Vagina (tissue), 2 donors: ENCODE results near the gene EHHADH. TPM values are rescaled to one million over a fixed set of nuclear protein-coding genes. Genes with fewer than 3 reads are reported as not detected.
A peak's percentile ranks its signal among the peaks of the same experiment; 100 is the strongest.

Experiments
- DNase-seq, 2 donors: peaks; one replicate each; pipeline ENCODE4 v3.0.0-alpha.2; 2017; ENCODE audit errors: extremely low spot score in 2 of 2
- H3K27ac ChIP-seq: fragments of 200-600 bp; sonication (generic); one replicate; pipeline ENCODE4 v1.5.1; 2019
- H3K27me3 ChIP-seq: fragments of 200-600 bp; sonication (generic); one replicate; pipeline ENCODE4 v1.5.1; 2019
- H3K36me3 ChIP-seq, 2 donors: fragments of 200-600 bp; sonication (generic); one replicate each; pipeline ENCODE4 v1.5.1; 2017 to 2019
- H3K4me1 ChIP-seq: fragments of 200-600 bp; sonication (generic); one replicate; pipeline ENCODE4 v1.5.1; 2019
- H3K4me3 ChIP-seq, 2 donors: fragments of 200-600 bp; sonication (generic); 1 replicate in 1 of 2; 2 replicates in 1 of 2; pipeline ENCODE4 v1.5.1; 2016 to 2019
- H3K9me3 ChIP-seq: fragments of 200-600 bp; sonication (generic); one replicate; pipeline ENCODE4 v1.5.1; 2019
- POLR2A ChIP-seq, 2 donors: fragments of 450-650 bp; IDR thresholded peaks; one replicate each; pipeline ENCODE4 v1.6.1; 2017; ENCODE audit warnings: antibody characterized with exemption in 2 of 2, mild to moderate bottlenecking in 2 of 2, moderate library complexity in 2 of 2
- POLR2AphosphoS5 ChIP-seq, 2 donors: sonication (generic); formaldehyde crosslinking; IDR thresholded peaks; one replicate each; pipeline ENCODE4 v1.9.0; 2017; ENCODE audit warnings: antibody characterized with exemption in 2 of 2, mild to moderate bottlenecking in 2 of 2, low read depth in 1 of 2; ENCODE audit not compliant: insufficient read depth in 1 of 2
- intact Hi-C: fragments of 100-400 bp; cut with DNase I; formaldehyde crosslinking; loops from one replicate; pipeline ENCODE4 v1.15.1; 2023
- total RNA-seq: library from RNA; depleted of rRNA; stranded (reverse); fragments of >200 nt; gene quantifications from one replicate; pipeline ENCODE4 v1.2.3, GENCODE V29; 2016
- TF ChIP-seq, protein P1 (sequence below), 3 experiments: fragments of 450-650 bp in 2 of 3; fragments of 200-600 bp in 1 of 3; sonication (generic) in 1 of 3; IDR thresholded peaks; one replicate each; pipeline ENCODE4 v1.5.1; 2017 to 2019; ENCODE audit warnings: antibody characterized with exemption in 3 of 3, mild to moderate bottlenecking in 2 of 3, moderate library complexity in 2 of 3

EHHADH gene
- total RNA-seq, 1 donor from 2014 or later = 8.1 TPM

DNA sequence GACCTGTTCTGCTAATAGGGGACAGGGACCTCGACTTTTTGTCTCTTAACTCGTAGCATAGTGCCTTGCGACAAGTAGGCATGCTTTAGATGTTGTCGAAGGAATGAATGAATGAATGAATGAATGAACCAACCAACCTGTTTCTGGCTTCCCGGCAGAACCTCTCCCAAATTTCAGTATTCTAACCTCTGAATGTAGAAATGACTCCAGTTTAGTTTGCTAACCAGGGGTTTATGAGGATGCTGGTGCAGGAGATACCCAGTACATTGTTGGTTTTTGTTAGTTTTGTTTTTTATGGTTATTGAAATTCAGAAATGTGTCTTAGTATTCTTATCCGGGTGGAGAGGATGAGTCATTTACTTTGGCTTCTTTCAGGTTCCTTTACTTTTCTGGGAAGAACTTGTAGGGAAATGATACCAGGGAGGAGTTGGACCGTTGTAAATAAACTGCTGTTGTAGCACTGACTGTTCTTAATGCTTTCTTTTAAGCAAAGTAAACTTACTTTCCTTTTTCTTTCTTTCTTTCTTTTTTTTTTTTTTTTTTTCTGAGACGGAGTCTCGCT is 29.6 kb upstream of the EHHADH start:
- Histone ChIP-seq H3K4me1 (peaks cover 14% of the 10 kb centered on the region), H3K27me3 (no peaks in the 10 kb centered on the region), H3K27ac (peak overlapping the region; percentile 42), H3K4me3 (peak overlapping the region; percentile 58 to 75), H3K9me3 (no peaks in the 10 kb centered on the region), H3K36me3 (no peaks in the 10 kb centered on the region)
- TF ChIP-seq POLR2AphosphoS5 (IDR thresholded peaks at IDR 0.05; ENCODE audit: insufficient read depth in 1 of 2, low read depth in 1 of 2) (no peak), POLR2A (IDR thresholded peaks at IDR 0.05) (no peak)
- TF ChIP-seq, protein P1, sequence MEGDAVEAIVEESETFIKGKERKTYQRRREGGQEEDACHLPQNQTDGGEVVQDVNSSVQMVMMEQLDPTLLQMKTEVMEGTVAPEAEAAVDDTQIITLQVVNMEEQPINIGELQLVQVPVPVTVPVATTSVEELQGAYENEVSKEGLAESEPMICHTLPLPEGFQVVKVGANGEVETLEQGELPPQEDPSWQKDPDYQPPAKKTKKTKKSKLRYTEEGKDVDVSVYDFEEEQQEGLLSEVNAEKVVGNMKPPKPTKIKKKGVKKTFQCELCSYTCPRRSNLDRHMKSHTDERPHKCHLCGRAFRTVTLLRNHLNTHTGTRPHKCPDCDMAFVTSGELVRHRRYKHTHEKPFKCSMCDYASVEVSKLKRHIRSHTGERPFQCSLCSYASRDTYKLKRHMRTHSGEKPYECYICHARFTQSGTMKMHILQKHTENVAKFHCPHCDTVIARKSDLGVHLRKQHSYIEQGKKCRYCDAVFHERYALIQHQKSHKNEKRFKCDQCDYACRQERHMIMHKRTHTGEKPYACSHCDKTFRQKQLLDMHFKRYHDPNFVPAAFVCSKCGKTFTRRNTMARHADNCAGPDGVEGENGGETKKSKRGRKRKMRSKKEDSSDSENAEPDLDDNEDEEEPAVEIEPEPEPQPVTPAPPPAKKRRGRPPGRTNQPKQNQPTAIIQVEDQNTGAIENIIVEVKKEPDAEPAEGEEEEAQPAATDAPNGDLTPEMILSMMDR (IDR thresholded peaks at IDR 0.05) = no peak
- DNase-seq = no peak
- intact Hi-C loops = no loop called here

DNA sequence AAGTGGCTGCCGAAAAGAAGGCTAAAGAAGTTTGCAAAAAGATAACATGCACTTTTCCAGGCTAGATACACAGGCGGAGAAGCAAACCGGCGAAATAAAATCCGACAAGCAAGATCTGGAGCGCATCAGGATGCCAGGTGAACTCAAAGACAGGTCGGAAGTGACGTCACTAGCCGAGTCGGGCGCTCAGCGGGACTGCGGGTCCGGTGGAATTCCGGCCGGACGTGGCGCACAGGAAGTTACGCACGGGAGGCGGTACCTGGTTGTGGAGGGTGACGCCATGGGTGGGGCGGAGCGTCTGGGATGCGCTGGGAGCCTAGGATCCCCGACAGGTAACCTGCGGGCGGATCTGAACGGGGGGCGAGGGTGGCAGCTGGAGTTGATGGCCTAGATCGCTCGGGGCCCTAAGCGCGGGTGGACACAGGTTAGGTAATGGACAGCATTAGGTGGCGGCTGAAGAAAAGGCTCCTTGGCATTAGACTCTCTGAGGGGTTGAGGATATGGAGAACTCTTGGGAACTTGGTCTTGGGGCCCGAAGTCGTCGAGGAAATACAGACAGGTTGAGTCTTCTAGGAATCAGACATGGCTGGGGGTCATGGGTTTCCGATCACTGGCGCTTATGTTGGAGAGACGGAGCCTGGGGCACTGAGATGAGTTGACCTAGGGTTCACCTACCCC is 29.0 kb upstream of the EHHADH start:
- peaks cover 14% of the 10 kb centered on the region for H3K4me1 ChIP-seq
- peak; percentile 87 to 96 for TF ChIP-seq POLR2AphosphoS5 (IDR thresholded peaks at IDR 0.05; ENCODE audit: insufficient read depth in 1 of 2, low read depth in 1 of 2)
- TF ChIP-seq, protein P1 (IDR thresholded peaks at IDR 0.05) = no peak
- TF ChIP-seq POLR2A (IDR thresholded peaks at IDR 0.05) = peak in 1 of 2 donors; percentile 49
- H3K4me3 ChIP-seq = peak overlapping the region; percentile 58 to 75
- DNase-seq = peak; percentile 96 to 97
- H3K36me3 ChIP-seq = no peaks in the 10 kb centered on the region
- H3K27me3 ChIP-seq = no peaks in the 10 kb centered on the region
- H3K27ac ChIP-seq = peak overlapping the region; percentile 42
- intact Hi-C loops = no loop called here
- H3K9me3 ChIP-seq = no peaks in the 10 kb centered on the region

DNA sequence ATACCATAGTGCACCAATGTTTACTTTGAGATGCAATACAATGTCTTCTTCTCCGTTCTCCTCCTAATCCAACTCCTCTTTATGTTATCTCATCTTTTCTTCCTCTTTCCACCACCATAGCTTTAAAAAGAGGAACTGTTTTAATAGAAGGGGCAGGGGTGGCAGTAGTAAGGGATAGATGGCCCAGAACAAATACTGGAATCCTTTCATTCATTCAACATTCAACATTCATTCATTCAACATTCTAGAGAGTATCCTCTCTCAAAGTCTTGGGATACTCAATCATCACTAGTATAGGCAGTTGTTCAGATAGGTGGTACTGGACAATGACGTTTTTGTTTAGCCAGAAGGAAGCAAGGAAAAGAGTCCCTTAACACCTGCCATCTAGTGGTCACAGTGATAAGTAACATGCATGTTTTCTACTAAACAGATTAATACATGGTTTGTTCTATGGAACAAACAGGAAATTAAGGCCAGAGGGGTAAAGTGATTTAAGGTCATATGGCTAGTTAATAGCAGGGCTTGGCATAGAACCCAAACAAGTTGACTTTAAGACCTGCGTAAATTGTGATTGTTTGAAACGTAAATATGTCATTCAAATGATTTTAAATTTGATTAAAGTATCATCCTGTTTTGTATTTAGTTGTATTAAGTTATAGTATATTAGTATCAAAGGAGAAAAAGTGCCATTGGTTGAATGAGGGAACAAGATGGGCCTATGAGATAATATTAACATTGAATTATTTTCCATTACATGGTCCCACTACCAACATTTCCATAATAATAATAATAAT is 26.9 kb upstream of the EHHADH start:
- H3K27me3 ChIP-seq = peaks cover 4% of the 10 kb centered on the region
- no peak for TF ChIP-seq POLR2AphosphoS5 (IDR thresholded peaks at IDR 0.05; ENCODE audit: insufficient read depth in 1 of 2, low read depth in 1 of 2)
- TF ChIP-seq, protein P1 (IDR thresholded peaks at IDR 0.05) = no peak
- TF ChIP-seq POLR2A (IDR thresholded peaks at IDR 0.05) = no peak
- H3K4me3 ChIP-seq = no peak overlapping the region
- H3K36me3 ChIP-seq = no peaks in the 10 kb centered on the region
- intact Hi-C loops = no loop called here
- no peak overlapping the region for H3K27ac ChIP-seq
- DNase-seq = no peak
- H3K9me3 ChIP-seq = no peaks in the 10 kb centered on the region
- H3K4me1 ChIP-seq = peaks cover 14% of the 10 kb centered on the region

DNA sequence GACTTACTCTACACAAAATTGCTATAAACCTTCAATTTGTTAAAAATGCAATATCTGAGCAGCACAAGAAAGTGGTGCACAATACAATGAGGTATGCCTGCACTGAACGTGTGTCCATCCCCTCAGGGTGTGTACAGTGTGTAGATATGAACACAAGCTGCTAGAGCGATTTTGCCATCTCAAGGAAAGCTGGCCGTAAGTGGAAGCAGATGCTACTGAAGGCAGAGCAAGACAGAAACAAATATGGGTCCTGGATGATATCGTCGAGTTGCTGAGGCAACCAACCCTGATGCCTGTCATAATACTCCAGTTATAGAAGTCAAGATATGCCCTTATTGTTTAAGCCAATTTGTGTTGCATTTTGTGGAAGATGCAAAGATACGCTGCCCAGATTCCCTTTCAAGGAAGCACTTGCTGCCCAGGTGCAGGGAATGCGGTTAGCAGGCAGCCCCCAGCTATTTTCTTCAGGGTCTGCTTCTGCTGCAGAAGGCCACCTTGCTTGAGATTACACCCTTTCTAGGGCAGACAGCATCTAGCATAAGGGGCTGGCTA is 25.8 kb upstream of the EHHADH start:
- Histone ChIP-seq H3K27ac (no peak overlapping the region), H3K36me3 (no peaks in the 10 kb centered on the region), H3K27me3 (peaks cover 4% of the 10 kb centered on the region), H3K9me3 (no peaks in the 10 kb centered on the region), H3K4me3 (no peak overlapping the region), H3K4me1 (peaks cover 14% of the 10 kb centered on the region)
- TF ChIP-seq, protein P1 (IDR thresholded peaks at IDR 0.05) = no peak
- no peak for DNase-seq
- intact Hi-C loops = no loop called here
